Effector CD4-positive, alpha-beta T cell (primary cell): ENCODE measurements around the gene MAN1B1.

Experiments
- DNase-seq: peaks from one replicate; pipeline ENCODE4 v3.0.0-alpha.2; 2020

MAN1B1 gene

DNA sequence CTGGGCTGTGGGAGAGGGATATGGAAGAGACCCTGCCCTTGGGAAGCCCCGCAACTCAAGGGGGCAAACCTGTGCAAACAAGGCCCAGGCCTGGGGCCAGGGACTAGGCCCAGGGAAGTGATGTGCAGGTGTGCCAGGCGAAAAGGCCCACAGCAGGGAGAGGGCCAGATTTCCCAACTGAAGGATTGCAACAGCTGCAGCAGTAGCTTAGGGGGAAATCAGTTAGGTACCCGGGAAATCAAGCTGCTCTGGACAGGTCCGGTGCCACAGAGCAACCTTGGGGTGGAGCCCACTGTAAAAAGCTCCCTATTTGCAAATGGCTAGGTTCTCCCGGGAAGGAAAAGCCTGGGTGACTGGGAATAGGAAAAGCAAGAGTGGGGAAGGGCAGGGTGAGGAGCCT, 62.6 kb downstream of the MAN1B1 start:
- DNase-seq = no peak

DNA sequence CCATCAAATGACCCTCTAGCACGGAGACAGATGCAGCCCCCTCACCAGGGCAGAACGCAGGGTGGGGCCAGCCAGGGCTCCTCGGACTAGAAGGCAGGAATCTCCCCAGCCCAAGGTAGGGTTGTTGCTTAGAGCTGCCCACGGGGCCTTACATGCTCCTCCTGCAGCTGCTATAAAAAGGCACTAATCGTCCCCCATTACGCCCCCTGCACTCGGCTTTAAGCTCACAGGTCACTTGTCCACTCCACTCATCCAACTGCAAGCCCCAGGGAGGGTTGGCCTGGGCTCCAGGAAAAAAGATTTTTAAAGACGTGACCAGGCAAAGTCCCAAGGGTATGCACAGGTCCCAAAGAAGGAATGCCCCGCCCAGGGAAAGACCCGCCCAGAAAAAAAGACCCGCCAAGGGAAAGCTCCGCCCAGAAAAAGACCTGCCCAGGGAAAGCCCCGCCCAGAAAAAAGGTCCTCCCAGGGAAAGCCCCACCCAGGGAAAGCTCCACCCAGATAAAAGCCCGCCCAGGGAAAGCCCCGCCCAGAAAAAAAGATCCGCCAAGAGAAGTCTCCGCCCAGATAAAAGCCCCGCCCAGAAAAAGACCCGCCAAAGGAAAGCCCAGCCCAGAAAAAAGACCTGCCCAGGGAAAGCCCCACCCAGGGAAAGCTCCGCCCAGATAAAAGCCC, 63.3 kb downstream of the MAN1B1 start:
- no peak for DNase-seq

DNA sequence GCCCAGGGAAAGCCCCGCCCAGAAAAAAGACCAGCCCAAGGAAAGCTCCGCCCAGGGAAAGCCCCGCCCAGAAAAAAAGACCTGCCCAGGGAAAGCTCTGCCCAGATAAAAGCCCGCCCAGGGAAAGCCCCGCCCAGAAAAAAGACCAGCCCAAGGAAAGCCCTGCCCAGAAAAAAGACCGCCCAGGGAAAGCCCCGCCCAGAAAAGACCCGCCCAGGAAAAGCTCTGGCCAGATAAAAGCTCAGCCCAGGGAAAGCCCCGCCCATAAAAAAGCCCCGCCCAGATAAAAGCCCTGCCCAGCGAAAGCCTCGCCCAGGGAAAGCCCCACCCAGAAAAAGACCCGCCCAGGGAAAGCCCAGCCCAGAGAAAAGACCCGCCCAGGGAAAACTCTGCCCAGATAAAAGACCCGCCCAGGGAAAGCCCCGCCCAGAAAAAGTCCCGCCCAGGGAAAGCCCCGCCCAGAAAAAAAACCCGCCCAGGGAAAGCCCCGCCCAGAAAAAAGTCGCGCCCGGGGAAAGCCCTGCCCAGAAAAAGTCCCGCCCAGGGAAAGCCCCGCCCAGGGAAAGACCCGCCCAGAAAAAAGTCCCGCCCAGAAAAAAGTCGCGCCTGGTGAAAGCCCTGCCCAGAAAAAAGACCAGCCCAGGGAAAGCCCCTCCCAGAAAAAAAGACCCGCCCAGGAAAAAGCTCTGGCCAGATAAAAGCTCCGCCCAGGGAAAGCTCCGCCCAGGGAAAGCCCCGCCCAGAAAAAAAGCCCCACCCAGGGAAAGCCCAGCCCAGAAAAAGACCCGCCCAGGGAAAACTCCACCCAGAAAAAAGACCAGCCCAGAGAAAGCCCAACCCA, 64.1 kb downstream of the MAN1B1 start:
- DNase-seq = no peak

DNA sequence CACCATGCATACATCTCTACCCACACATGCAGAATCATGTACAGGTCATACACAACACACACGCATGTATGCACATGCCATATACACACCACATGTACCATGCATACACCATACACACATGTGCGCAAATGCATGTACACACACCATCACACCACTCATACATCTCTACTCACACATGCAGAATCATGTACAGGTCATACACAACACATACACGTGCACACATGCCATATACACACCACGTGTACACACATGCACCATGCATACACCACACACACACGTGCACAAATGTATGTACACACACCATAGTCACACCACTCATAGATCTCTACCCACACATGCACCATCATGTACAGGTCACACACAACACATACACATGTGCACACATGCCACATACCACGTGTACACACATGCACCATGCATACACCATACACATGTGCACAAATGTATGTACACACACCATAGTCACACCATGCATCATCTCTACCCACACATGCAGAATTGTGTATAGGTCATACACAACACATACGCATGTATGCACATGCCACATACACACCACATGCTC, 66.1 kb downstream of the MAN1B1 start:
- no peak for DNase-seq

DNA sequence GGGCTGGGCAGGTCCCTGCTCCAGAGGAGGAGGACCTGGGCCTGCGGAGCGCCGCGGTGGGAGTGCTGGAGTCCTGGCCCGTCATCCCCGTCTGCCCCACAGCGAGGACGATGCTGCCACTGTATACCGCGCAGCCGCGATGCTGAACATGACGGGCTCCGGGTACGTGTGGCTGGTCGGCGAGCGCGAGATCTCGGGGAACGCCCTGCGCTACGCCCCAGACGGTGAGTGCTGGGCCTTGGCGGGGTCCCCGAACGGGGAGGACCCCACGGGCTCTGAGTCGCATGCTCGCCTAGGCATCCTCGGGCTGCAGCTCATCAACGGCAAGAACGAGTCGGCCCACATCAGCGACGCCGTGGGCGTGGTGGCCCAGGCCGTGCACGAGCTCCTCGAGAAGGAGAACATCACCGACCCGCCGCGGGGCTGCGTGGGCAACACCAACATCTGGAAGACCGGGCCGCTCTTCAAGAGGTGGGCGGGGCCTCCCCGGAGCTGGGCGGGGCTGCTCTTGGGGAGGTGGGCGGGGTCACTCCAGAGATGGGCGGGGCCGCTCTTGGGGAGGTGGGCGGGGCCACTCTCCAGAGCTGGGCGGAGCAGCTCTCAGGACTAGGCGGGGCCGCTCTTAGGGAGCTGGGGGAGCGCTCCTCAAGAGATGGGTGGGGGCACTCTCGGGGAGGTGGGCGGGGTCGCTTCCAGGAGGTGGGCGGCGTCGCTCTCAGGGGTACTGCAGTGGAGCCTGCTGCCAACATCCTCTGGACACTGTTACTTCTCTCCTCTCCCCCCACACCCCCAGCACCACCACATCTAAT, 70.0 kb downstream of the MAN1B1 start:
- DNase-seq = peak; percentile 31

DNA sequence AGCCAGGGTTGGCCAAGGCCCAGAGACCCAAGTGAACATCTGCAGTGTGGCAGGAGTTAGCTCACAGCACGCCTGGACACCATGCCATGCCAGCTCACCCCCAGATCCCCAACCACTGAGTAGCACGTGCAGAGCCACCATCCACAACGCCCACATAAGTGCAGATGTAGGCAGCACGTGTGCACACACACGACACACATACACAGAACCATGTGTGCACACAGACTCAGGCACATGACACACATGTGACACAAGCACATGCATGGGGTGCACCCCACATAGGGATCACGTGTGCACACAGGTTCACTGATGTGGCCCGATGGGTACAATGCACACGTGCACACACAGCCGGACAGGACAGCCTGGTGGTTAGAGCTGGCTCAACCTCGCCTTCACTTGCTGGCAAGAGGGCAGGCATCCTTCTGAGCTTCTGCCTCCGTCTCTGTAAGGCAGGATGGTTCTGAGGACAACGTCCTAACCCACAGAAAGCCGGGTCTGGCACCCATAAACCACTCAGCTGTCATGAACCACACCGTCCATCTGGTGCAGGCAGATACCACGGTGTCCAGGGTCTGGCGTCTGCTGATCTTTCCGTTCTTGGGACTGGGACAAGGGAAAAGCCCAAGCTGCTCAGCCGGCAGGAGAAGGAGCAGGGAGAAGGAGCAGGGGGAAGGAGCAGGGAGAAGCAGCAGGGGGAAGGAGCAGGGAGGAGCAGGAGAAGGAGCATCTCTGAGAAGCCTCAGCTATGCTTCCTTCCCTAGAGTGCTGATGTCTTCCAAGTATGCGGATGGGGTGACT, 71.0 kb downstream of the MAN1B1 start:
- DNase-seq = no peak

DNA sequence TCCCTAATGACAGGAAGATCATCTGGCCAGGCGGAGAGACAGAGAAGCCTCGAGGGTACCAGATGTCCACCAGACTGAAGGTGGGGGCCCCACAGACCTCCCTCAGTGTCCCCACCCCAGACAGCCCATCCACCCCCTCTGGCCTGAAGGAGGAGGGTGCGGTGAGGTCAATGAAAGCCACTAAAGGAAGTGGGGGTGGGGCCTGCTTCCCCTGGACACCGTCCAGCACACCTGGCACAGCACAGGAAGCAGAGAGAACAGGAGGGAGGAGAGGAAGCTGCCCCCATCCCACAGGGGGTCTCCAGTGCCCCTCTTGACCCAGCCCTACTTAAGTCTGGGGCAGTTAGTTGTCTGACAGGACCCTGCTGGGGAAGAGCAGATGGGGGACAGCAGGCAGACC, 71.8 kb downstream of the MAN1B1 start:
- DNase-seq = no peak
